ENCODE data around the gene GALNT10.
A peak's percentile ranks its signal among the peaks of the same experiment; 100 is the strongest.

The GALNT10 gene

DNA sequence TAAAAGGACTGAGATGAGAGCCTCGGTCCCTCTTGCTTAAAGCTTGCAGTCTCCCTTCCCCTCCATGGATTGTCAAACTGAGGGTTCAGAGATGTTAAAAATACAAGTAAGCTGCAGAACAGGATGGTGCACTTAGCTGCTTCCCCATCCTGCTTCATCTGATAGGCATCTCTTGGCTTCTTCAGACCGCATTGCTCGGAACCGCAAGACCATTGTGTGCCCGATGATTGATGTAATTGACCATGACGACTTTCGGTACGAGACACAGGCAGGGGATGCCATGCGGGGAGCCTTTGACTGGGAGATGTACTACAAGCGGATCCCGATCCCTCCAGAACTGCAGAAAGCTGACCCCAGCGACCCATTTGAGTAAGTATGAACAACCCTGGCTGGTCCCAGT is 189.7 kb downstream of the GALNT10 start:
- DNase-seq (ENCODE audit: low read depth), result no peak

DNA sequence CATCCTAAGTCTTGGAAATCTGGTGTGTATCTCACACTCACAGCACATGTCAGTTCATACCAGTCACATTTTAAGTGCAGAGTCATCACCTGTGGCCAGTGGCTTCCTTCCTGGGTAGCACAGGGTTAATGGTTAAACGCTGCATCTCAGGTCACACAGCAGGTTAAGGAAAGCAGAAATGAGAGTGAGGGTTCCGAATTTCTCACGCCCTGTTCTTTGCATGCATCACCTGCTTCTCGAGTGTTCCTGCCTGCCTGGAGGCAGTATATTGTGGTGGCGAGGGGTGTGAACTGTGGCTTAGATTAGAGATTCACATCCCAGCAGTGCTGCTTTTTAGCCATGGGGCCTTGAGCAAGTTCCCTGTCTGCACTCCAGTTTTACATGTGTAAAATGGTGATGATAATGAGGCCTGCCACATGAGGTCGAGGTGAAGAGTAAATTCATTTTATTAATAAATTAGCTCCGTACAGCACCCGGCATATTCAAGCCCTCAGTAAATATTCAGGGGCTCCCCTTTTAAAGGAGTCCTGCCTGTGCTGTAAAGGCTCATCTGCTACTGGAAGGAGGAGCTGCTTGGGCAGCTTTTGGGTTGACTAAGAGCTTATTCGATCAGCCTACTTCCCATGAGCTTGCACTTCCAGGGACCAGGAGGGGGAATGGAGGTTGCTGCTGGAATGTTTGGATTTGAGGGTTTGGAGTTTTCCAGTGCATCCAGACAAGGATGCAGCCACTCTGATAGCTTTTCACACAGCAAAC is 194.1 kb downstream of the GALNT10 start:
- no peak for DNase-seq (ENCODE audit: low read depth)

DNA sequence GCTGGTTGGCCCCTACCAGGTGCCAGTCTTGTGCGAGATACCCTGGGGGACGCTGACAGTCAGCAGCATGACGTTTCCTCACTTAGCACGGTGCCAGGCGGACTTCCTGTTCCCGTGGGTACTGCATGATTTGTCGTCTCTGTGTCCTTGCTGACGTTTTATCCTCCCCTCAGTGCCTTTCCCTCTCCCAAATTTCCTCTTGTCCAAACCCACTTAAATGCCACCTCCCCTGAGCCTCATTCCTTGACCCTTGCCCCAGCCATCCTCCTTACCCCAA is 194.6 kb downstream of the GALNT10 start:
- DNase-seq (ENCODE audit: low read depth), result no peak

DNA sequence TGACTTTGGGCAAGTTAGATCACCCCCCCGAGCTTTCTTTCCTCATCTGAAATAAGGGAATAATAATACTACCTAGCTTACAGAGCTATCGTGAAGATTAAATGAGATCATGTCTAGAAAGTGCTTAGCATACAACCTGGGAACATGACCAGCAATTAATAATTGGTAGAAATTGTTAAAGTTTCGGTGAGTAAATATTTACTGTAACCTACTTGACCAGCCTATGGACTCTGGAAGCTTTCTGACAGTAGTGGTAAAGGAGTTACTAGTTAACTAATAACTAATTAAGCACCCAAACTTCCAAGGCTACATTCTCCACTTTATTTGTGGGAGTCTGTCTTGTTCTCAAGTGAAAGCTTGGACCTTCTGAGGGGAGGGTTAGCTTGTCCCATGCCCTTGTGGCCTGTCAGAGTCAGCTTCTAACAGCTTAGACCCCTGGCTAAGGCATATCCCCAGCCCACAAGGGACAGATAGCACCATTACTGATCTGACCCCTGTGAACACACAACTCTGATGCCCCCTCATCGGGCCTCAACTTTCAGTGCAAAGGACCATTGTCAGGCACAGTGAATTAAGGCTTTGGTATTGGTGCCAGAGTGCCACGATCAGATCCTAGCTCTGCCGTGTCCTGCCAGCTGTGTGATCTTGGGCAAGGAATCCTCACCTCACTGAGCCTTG is 196.6 kb downstream of the GALNT10 start:
- no peak for DNase-seq (ENCODE audit: low read depth)

DNA sequence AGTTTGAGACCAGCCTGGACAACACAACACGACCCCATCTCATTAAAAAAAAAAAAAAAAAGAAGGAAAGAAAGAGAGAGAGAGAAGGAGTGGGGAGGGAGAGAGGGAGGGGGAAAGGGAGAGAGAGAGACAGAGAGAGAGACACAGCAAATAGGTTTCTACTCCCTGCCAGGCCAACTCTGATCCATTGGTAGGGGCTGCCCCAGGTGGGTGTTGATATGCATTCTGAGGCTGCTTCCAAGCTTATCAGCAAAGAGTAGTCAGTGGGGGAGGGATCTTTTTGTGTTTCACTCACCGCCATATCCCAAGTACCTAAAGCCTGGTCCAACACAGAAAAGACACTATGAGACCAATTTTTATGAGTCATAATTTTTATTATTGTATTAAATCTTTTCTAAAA is 198.3 kb downstream of the GALNT10 start:
- DNase-seq (ENCODE audit: low read depth), result no peak

DNA sequence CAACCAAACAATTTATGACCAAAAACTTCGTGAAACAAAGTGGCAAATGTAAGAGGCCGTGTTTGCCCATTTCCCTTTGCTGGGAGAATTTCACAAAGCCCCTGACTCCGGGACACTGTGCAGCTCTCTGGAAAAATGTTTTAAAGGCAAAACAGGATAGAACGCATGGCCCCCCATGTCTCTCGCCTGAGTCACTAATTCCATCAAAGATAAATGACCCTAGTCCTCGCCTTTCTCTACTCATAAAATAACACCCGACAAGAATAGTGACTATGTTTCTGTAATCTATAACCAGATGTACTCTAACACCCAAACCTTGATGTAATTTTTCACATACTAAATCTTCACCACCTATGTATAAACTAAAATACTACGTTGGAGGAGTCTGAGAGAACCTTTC is 199.6 kb downstream of the GALNT10 start:
- no peak for DNase-seq (ENCODE audit: low read depth)

DNA sequence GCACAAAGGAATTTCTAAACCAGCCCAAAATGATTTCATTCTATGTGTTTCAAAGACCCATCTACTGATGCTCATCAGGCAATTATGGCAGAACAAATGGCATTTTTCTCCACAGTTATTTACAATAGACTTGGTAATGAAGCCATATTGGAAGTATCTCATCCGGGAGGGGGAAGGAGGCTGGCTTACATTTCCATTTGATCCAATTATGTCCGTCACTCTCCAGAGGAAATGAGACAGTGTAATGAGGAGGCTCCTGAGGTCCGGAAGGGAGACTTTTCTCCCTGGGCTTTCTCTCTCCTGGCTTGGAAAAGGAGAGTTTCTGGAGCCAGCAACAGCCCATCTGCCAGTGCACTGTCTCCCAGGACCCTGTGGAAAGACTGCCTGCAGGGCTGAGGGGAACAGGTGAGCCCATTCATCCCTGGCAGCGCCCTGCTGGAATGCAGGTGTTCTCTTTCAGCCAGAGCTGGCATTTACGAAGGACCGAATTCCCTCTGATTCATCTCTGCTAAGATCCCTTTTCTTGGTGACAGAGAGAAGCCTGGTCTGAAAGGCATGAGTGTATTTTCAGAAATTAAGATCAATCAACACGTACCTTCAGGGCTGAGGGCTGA is 200.3 kb downstream of the GALNT10 start:
- DNase-seq (ENCODE audit: low read depth), result no peak

DNA sequence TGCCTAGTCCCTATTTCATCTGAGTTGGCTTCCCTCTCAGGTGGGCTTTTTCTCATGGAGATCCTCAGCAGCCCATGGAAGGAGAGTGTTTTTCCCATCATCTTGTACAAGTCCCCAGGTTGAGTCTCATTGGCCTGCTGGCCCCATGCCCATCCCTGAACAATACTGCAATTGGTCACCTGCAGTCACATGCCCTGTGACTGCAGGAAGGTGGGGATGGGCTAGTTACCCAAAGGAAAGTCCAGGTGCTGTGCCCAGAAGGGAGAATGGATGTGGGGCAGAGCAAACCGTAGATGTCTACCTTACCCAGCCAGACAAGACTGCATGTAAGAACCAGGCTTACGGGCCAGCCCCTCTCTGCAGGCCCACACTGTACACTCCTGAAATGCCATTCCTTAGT is 201.3 kb downstream of the GALNT10 start:
- no peak for DNase-seq (ENCODE audit: low read depth)

DNA sequence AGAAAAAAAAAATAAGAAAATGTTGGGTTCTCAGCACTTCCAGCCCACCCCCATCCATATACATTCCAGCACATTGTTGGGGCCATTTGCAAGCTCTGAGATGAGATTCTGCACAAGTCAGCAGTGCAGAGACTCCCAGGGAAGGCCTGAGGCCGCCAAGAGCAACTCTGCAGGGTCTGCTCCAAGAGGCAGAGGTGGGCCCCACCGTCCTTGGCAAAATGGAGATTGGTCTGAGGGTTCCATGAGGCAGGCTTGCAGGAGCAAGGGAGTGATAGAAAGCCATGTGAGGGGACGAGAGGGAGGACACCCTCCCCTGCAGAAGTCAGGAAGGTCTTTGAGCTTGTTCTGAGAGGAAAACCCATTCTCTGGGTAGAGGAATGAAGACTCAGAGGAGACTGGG is 203.3 kb downstream of the GALNT10 start:
- no peak for DNase-seq (ENCODE audit: low read depth)

DNA sequence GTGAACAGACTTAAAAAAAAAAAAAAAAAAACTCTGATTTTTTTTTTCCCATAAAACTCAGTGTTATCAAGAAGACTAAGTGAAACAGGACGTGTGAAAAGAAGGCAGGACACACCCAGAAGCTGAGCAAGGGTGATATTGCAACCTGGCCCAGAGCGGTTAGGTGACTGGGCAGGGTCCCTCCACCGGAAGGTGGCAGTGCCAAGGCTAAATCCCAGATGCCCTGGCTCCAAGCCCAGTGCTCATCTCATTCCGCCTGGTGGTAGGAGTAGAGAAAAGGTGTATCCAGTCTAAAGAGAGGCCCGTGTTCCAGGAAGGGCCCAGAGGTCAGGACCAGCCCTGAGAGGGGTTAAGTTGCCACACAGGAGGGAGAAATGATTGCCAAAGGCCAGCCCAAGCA is 203.8 kb downstream of the GALNT10 start:
- DNase-seq (ENCODE audit: low read depth), result no peak

DNA sequence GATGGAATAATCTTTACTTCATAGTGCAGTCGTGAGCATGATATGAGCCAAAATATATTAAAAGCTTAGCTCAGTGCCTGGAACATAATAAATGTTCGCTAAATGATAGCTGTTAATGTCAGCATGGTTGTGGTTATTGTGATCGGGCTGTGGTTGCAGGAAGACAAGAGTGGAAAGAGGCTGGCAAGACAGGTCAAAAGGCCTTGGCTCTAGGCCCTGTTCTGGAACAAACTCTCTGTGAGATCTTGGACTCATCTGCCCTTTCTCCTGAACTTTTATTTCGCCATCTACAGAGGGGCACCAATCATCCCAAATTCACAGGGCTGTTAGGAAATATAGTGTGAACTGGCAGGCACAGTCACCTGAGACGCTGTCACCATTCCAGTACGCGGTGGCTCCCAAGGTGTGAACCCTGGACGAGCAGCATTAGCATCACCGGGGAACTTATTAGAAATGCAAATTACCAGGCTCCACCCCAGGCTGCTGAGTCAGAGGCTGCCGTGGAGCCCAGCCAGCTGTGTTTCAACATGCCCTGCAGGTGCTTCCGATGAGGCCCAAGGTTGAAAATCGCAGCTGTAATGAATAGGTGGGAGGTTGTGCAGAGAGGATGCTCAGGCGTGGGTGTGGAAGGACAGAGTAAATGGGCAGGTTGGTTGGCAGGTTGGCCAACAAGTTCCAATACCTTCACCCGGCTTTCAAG is 205.0 kb downstream of the GALNT10 start:
- DNase-seq (ENCODE audit: low read depth), result no peak

DNA sequence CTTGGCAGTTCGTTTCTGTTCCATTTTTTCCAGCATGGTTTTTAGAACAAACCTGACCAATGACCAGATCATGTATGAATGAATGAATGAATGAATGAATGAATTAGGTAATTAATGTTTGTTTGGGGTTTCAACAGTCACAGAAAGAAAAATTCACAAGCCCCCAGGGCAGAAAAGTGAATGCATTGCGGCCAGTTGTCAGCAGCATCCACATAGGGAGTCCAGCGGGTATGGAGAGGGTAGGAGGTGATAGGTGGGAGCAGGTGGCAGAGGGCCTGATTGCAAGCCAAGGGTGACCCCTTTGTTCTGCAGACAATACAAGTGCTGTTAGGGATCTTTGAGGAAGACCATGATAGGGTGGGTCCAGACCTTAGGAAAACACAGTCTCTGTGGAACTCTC is 205.6 kb downstream of the GALNT10 start:
- no peak for DNase-seq (ENCODE audit: low read depth)

DNA sequence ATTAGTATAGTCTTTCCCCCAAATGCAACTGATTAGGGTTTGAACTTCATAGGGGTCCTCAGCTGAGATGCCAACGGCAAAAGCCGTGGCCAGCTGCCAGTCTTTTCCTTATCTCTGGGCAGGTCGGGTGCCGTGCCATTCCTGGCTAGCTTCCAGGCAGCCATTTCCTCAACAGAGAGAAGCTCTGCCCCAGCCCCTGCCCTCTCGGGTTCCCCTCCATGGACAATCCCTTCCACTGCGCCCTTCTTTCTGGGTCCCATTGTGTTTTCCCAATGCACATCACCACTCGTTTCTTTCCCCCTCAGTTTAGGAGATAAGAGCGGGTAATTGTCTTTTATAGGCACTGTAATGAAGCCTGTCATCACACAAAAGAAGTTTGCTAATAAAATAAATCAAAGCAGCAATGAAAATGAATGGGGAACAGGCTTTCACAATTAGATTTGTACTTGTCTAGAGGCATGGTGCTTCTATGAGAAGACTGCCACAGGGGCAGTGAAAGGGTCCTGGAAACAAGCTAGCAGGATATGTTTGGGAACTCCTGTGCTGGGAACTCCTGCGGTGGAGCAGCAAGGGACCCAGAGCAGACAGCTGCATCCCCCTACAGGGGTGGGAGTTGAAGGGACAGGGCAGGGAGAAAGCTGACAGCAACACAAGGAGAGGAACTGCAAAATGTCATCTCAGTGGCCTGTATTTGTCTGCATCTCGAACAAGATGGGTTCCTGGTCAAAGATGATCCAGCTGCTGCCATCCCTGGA is 207.3 kb downstream of the GALNT10 start:
- no peak for DNase-seq (ENCODE audit: low read depth)

DNA sequence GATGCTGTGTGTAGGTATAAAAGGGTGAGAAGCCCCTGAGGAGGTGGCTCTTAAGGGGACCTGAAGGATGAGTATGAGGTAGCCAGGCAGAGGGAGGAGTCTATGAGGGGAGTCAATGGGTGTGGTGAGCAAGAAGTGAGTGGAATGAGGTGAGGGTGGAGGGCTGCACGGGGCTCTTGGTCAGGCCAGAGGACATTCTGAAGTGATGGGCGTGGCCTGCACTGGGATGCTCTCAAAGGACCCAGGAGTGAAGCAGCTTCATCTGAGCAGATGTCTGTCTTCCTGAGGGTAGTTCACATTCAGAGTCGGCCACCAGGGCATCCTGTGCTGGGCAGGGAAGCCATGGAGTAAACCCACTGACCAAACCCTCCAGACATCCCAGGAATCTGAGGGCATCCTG is 210.1 kb downstream of the GALNT10 start:
- DNase-seq (ENCODE audit: low read depth), result no peak

DNA sequence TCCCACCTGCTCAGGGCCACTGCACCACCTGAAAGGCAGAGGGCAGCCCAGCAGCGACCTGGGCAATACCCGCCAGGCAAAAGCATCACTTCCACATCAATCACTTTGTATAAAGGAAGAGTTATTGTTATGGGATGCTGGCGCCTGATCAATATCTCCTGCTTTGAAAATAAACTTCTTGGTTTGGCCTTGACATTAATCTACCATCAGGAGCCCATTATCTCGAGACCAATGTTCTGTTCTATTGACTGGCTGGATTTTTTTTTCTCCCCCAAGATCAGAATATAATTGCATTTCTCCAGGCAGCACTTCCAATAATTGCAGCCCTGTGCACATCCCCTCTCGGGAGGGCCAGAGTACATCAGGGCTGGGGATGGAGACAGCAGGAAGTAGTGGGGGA is 210.8 kb downstream of the GALNT10 start:
- DNase-seq (ENCODE audit: low read depth), result no peak

DNA sequence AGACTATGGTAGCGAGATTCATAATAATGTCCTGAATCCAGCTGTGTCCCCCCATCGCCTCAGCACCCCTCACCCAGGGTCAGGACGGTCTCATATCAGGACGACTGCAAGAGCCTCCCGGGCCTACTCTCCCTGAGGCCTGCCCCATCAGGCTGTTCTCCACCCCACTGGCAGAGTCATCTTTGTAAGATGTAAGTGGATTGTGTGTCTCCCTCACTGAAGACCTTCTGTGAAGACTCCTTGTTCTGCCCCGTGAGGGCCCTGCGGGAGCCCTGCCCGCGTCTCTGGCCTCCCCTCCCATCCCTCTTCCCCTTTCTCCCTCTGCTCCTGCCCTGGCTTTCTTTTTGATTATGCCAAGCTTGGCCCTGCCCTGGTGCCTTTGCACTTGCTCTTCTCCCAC is 211.4 kb downstream of the GALNT10 start:
- no peak for DNase-seq (ENCODE audit: low read depth)

DNA sequence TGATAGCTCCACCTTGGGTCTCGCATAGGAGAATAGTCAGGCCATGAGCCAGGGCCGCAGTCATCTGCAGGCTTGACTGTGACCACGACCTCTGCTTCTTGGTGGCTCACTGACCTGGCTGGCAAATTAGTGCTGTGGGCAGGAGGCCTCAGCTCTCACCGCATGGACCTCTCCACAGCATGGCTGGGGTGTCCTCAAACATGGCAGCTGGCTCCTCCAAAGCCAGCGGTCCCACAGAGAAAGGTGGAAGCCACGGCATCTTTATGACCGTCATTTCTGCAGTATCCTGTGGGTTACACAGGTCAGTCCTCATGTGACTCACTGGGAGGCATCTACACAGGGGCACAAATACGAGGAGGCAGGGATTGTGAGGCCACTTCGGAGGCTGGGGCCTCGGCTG is 212.1 kb downstream of the GALNT10 start:
- no peak for DNase-seq (ENCODE audit: low read depth)

DNA sequence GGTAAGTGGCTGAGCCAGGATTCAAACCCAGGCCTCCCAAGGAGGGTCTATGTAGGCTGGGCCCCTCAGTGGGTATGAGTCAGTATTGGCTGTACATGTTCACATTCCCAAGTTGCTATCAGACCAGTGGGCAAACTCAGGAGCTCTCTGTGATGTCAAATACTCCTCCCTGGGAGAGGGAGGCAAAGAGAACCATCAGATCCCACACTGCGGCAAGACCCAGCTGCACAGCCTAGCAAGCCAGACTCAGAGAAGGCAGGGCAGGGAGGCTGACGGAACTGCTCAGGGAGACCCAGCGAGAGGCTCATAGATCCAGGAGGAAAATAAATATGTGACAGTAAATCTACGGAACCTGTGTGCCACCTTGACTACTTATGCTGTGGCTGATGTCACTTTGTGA is 212.7 kb downstream of the GALNT10 start:
- DNase-seq (ENCODE audit: low read depth), result no peak

DNA sequence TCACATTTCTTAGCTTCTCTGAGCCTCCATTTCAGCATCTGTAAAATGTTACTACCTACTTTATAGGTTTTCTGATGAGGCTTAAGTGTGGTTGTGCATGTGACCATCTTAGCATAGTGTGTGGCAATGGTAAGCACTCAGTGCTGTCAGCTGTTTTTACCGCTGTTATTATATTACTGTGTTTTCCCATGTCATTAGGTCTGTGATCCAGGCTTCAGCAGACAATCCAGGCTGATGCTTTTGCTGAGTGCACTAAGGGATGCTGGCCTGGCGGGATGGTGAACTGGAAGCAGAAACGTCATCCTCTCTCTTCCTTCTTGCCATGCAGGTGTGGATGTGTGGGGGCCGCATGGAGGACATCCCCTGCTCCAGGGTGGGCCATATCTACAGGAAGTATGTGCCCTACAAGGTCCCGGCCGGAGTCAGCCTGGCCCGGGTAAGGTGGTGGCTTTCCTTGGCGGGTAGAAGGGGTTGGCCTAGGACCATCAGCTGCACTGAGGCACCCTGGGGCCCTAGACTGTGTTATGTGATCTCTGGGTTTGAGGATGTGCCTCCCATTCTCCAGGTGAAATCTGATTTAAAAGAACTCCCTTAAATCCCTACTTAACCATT is 213.3 kb downstream of the GALNT10 start:
- DNase-seq (ENCODE audit: low read depth), result no peak

DNA sequence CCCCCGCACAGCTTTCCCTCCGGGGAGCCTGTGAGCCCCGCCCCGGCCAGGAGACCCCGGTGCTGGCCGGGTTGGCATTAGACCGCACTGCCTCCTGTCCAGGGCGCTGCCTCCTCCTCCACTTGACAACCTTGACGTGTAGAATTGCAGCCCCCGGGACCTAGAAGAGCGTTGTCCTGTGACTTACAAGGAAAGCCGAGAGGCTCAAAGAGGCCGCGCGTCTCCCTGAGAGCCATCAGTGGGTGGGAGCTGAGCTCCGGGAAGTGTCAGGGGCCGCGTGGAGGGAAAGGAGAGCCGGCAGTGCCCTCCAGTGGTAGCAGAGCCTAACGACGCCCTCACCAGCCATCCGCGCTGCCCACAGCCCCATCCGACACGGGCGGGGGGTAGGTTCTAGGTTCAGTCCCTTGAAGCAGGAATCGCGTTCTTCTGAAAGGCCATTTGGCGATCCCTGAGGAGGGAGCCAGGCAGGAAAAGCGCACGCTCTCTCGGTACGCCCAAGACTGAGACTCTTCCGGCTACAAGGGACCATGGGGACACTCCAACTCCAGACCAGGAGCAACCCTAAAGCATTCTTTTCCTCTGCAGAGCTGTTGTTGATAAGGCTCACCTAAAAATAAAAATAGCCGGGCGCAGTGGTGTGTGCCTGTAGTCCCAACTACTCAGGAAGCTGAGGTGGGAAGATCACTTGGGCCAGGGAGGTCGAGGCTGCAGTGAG is 214.7 kb downstream of the GALNT10 start:
- DNase-seq (ENCODE audit: low read depth), result peak; percentile 76

DNA sequence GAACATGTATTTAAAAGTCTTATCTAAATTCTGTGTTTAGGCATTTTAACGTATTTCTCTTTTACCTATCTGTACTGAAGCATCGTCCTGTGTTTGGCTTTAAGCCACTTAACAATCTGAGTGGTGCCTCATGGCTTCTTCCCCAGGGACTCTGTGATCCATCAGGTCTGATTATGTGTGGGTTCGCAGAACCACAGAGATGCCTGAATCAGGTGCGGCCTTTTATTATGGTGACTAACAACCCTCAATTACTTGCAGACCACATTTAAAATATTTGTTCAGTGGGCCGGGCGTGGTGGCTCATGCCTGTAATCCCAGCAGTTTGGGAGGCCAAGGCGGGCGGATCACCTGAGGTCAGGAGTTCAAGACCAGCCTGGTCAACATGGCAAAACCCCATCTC is 215.7 kb downstream of the GALNT10 start:
- no peak for DNase-seq (ENCODE audit: low read depth)
